WTC11 (cell line): ENCODE results near the gene KIF6. TPM values are rescaled to one million over a fixed set of nuclear protein-coding genes. Genes with fewer than 3 reads are reported as not detected.

ENCODE experiments used
- ATAC-seq: fragments of 200-7000 bp; cut with Tn5 transposase; 2 replicates; pipeline ENCODE4 v1.10.0; 2021; ENCODE audit warnings: mild to moderate bottlenecking, moderate library complexity
- CTCF ChIA-PET: fragments of 300-600 bp; sonication (Branson Sonifier 250); formaldehyde crosslinking; loops from one replicate; lab custom pipeline; 2021; ENCODE audit warnings: antibody characterized with exemption; lab: Charles Lee
- POLR2A ChIA-PET: fragments of 350-600 bp; sonication (Branson Sonifier 250); formaldehyde crosslinking; loops from one replicate; lab custom pipeline; 2021; ENCODE audit warnings: antibody characterized with exemption; lab: Charles Lee
- DNase-seq: peaks from one replicate; pipeline ENCODE4 v3.0.0; 2021; ENCODE audit warnings: low spot score
- H3K27ac Mint-ChIP-seq: 2 replicates; pipeline ENCODE4 v1.8.0; 2021; ENCODE audit warnings: mixed read lengths
- H3K27me3 Mint-ChIP-seq: 2 replicates; pipeline ENCODE4 v1.8.0; 2021; ENCODE audit warnings: low read depth, mild to moderate bottlenecking, moderate library complexity, mixed read lengths
- H3K36me3 Mint-ChIP-seq: 2 replicates; pipeline ENCODE4 v1.8.0; 2021; ENCODE audit warnings: mixed read lengths
- H3K4me1 Mint-ChIP-seq: 2 replicates; pipeline ENCODE4 v1.8.0; 2022; ENCODE audit warnings: mixed read lengths
- H3K4me3 Mint-ChIP-seq: 2 replicates; pipeline ENCODE4 v1.8.0; 2021; ENCODE audit warnings: mild to moderate bottlenecking, moderate library complexity, mixed read lengths
- H3K9me3 Mint-ChIP-seq: 2 replicates; pipeline ENCODE4 v1.8.0; 2021; ENCODE audit warnings: mixed read lengths
- CREM ChIP-seq: sonication (generic); formaldehyde crosslinking; IDR thresholded peaks from 2 replicates; pipeline ENCODE4 v1.8.1; 2022; ENCODE audit warnings: mild to moderate bottlenecking, missing genetic modification reagents, moderate library complexity
- E2F1 ChIP-seq: sonication (generic); formaldehyde crosslinking; IDR thresholded peaks from 2 replicates; pipeline ENCODE4 v1.8.0; 2022; ENCODE audit warnings: mild to moderate bottlenecking, missing genetic modification reagents
- ERG ChIP-seq: fragments of 250-450 bp; sonication (Bioruptor Pico); IDR thresholded peaks from 2 replicates; pipeline ENCODE4 v1.8.0; 2021; ENCODE audit warnings: mild to moderate bottlenecking
- GABPB1 ChIP-seq: sonication (generic); formaldehyde crosslinking; IDR thresholded peaks from 2 replicates; pipeline ENCODE4 v1.8.1; 2023; ENCODE audit warnings: mild to moderate bottlenecking, missing genetic modification reagents
- GRHL2 ChIP-seq: fragments of 250-450 bp; sonication (Bioruptor Pico); IDR thresholded peaks from 2 replicates; pipeline ENCODE4 v1.8.0; 2022; ENCODE audit warnings: mild to moderate bottlenecking, moderate library complexity; ENCODE audit not compliant: insufficient replicate concordance, severe bottlenecking
- JAZF1 ChIP-seq: fragments of 250-450 bp; sonication (Bioruptor Pico); IDR thresholded peaks from 2 replicates; pipeline ENCODE4 v1.9.0; 2021; ENCODE audit warnings: moderate library complexity, mild to moderate bottlenecking, inconsistent platforms
- KAT7 ChIP-seq: sonication (generic); formaldehyde crosslinking; IDR thresholded peaks from 2 replicates; pipeline ENCODE4 v1.8.1; 2023; ENCODE audit warnings: missing genetic modification reagents, mild to moderate bottlenecking, borderline replicate concordance
- MYBL2 ChIP-seq: sonication (generic); formaldehyde crosslinking; IDR thresholded peaks from 2 replicates; pipeline ENCODE4 v1.8.1; 2023; ENCODE audit warnings: mild to moderate bottlenecking, moderate library complexity, missing genetic modification reagents
- NR1H2 ChIP-seq: sonication (generic); formaldehyde crosslinking; IDR thresholded peaks from 2 replicates; pipeline ENCODE4 v1.9.0; 2021; ENCODE audit warnings: mild to moderate bottlenecking, moderate library complexity, missing genetic modification reagents
- NR3C1 ChIP-seq: sonication (generic); formaldehyde crosslinking; conservative IDR thresholded peaks from 2 replicates; pipeline ENCODE4 v1.8.1; 2023; ENCODE audit warnings: low read depth, mild to moderate bottlenecking, missing genetic modification reagents
- RELA ChIP-seq: sonication (generic); formaldehyde crosslinking; IDR thresholded peaks from 2 replicates; pipeline ENCODE4 v1.8.1; 2022; ENCODE audit warnings: missing genetic modification reagents, mild to moderate bottlenecking, borderline replicate concordance
- SMAD3 ChIP-seq: sonication (generic); formaldehyde crosslinking; IDR thresholded peaks from 2 replicates; pipeline ENCODE4 v1.8.0; 2022; ENCODE audit warnings: missing genetic modification reagents, mild to moderate bottlenecking, borderline replicate concordance
- SMAD4 ChIP-seq: sonication (generic); formaldehyde crosslinking; IDR thresholded peaks from 2 replicates; pipeline ENCODE4 v1.8.0; 2022; ENCODE audit warnings: mild to moderate bottlenecking, missing genetic modification reagents
- SOX15 ChIP-seq: fragments of 250-450 bp; sonication (Bioruptor Pico); IDR thresholded peaks from 2 replicates; pipeline ENCODE4 v1.9.0; 2021; ENCODE audit warnings: mild to moderate bottlenecking
- SP1 ChIP-seq: sonication (generic); formaldehyde crosslinking; conservative IDR thresholded peaks from 2 replicates; pipeline ENCODE4 v1.8.1; 2022; ENCODE audit warnings: missing genetic modification reagents
- USF1 ChIP-seq: sonication (generic); formaldehyde crosslinking; IDR thresholded peaks from 2 replicates; pipeline ENCODE4 v1.8.0; 2022; ENCODE audit warnings: mild to moderate bottlenecking, missing genetic modification reagents
- USF2 ChIP-seq: sonication (generic); formaldehyde crosslinking; IDR thresholded peaks from 2 replicates; pipeline ENCODE4 v1.8.1; 2023; ENCODE audit warnings: mild to moderate bottlenecking, missing genetic modification reagents, moderate library complexity
- ZNF423 ChIP-seq: fragments of 250-450 bp; sonication (Bioruptor Pico); IDR thresholded peaks from 2 replicates; pipeline ENCODE4 v2.1.2; 2022; ENCODE audit warnings: mild to moderate bottlenecking, moderate library complexity
- ZNF512 ChIP-seq: sonication (generic); formaldehyde crosslinking; IDR thresholded peaks from 2 replicates; pipeline ENCODE4 v1.8.1; 2022; ENCODE audit warnings: missing genetic modification reagents, borderline replicate concordance
- ZNF532 ChIP-seq: fragments of 250-450 bp; sonication (Bioruptor Pico); IDR thresholded peaks from 2 replicates; pipeline ENCODE4 v1.9.0; 2021; ENCODE audit warnings: mild to moderate bottlenecking, borderline replicate concordance
- total RNA-seq: library from RNA; stranded (reverse); gene quantifications from 3 replicates; pipeline ENCODE4 v1.2.3, GENCODE V29; 2021

KIF6 gene
- total RNA-seq, 1 experiment from 2014 or later: 0.57 TPM

GRCh38 chr6:39518221-39518620, 207.0 kb downstream of the KIF6 start:
- ATAC-seq: no peak
- CTCF ChIA-PET: no interaction called here
- H3K36me3 Mint-ChIP-seq: no peaks in the 10 kb centered on the region
- POLR2A ChIA-PET: no interaction called here
- DNase-seq: no peak
- TF ChIP-seq KAT7 (CRISPR knock-in tag): no peak
- TF ChIP-seq NR1H2: no peak
- no peak for TF ChIP-seq SMAD3 (CRISPR knock-in tag)
- no peak for TF ChIP-seq ZNF423 (CRISPR knock-in tag)
- TF ChIP-seq SMAD4 (CRISPR knock-in tag): no peak
- no peak for TF ChIP-seq SP1
- no peak for TF ChIP-seq ERG (CRISPR knock-in tag)
- no peak for TF ChIP-seq USF2 (CRISPR knock-in tag)
- no peak for TF ChIP-seq GABPB1
- TF ChIP-seq ZNF512: no peak
- TF ChIP-seq SOX15 (CRISPR knock-in tag): no peak
- no peak for TF ChIP-seq ZNF532 (CRISPR knock-in tag)
- no peak for TF ChIP-seq USF1 (CRISPR knock-in tag)
- TF ChIP-seq E2F1 (CRISPR knock-in tag): no peak
- TF ChIP-seq NR3C1 (CRISPR knock-in tag): no peak
- TF ChIP-seq GRHL2 (CRISPR knock-in tag): no peak
- TF ChIP-seq CREM: no peak
- no peak for TF ChIP-seq MYBL2 (CRISPR knock-in tag)
- TF ChIP-seq RELA (CRISPR knock-in tag): no peak
- no peak for TF ChIP-seq JAZF1 (CRISPR knock-in tag)
- H3K9me3 Mint-ChIP-seq: no peaks in the 10 kb centered on the region; the same call in 1 of the 2 replicates
- no peak overlapping the region for H3K4me3 Mint-ChIP-seq
- no peaks in the 10 kb centered on the region for H3K4me1 Mint-ChIP-seq
- no peak overlapping the region for H3K27ac Mint-ChIP-seq
- no peaks in the 10 kb centered on the region for H3K27me3 Mint-ChIP-seq
